HepG2 (cell line): ENCODE results near the gene SIGLEC10. TPM values are rescaled to one million over a fixed set of nuclear protein-coding genes. Genes with fewer than 3 reads are reported as not detected.

Source experiments
- ATF4 ChIP-seq, 2 experiments: fragments of 450-650 bp in 1 of 2; sonication (generic) in 1 of 2; formaldehyde crosslinking; IDR thresholded peaks; 2 replicates each; pipeline versions ENCODE4 v1.5.0 to v1.8.0; 2020 to 2022; ENCODE audit warnings: mild to moderate bottlenecking in 1 of 2, missing genetic modification reagents in 1 of 2
- CBX5 ChIP-seq: sonication (generic); formaldehyde crosslinking; IDR thresholded peaks from 2 replicates; pipeline ENCODE4 v1.4.0; 2020; ENCODE audit warnings: missing genetic modification reagents, borderline replicate concordance
- CCDC6 ChIP-seq: sonication (generic); formaldehyde crosslinking; IDR thresholded peaks from 2 replicates; pipeline ENCODE4 v1.8.1; 2022; ENCODE audit warnings: mild to moderate bottlenecking, missing genetic modification reagents, moderate library complexity
- HDAC2 ChIP-seq: sonication (generic); formaldehyde crosslinking; IDR thresholded peaks from 2 replicates; pipeline ENCODE4 v1.4.0; 2020; ENCODE audit warnings: missing genetic modification reagents
- HNF4A ChIP-seq: sonication (generic); formaldehyde crosslinking; IDR thresholded peaks from 2 replicates; pipeline ENCODE4 v1.4.0; 2020; ENCODE audit warnings: missing genetic modification reagents
- IRX3 ChIP-seq: sonication (generic); formaldehyde crosslinking; IDR thresholded peaks from 2 replicates; pipeline ENCODE4 v1.8.1; 2023; ENCODE audit warnings: mild to moderate bottlenecking, low read depth, missing genetic modification reagents, borderline replicate concordance
- JARID2 ChIP-seq: sonication (generic); formaldehyde crosslinking; IDR thresholded peaks from 2 replicates; pipeline ENCODE4 v1.8.1; 2023; ENCODE audit warnings: missing genetic modification reagents, inconsistent platforms; ENCODE audit not compliant: insufficient replicate concordance
- KDM1A ChIP-seq: IDR thresholded peaks from 2 replicates; pipeline ENCODE4 v1.6.1; 2016; ENCODE audit warnings: missing compliant biosample characterization
- RXRA ChIP-seq: sonication (generic); formaldehyde crosslinking; IDR thresholded peaks from 2 replicates; pipeline ENCODE4 v1.5.1; 2020; ENCODE audit warnings: missing genetic modification reagents
- SCMH1 ChIP-seq: sonication (generic); formaldehyde crosslinking; IDR thresholded peaks from 2 replicates; pipeline ENCODE4 v1.9.0; 2021; ENCODE audit warnings: missing genetic modification reagents, mild to moderate bottlenecking, borderline replicate concordance
- SKI ChIP-seq: fragments of 450-650 bp; IDR thresholded peaks from one replicate; pipeline ENCODE4 v1.6.1; 2018; ENCODE audit warnings: mild to moderate bottlenecking; ENCODE audit not compliant: partially characterized antibody
- SKIL ChIP-seq: sonication (generic); formaldehyde crosslinking; IDR thresholded peaks from 2 replicates; pipeline ENCODE4 v1.8.0; 2022; ENCODE audit warnings: missing genetic modification reagents, mild to moderate bottlenecking, moderate library complexity, borderline replicate concordance
- SP140L ChIP-seq: sonication (generic); formaldehyde crosslinking; IDR thresholded peaks from 2 replicates; pipeline ENCODE4 v1.4.0; 2020; ENCODE audit warnings: missing genetic modification reagents, borderline replicate concordance
- ZNF225 ChIP-seq: sonication (generic); formaldehyde crosslinking; IDR thresholded peaks from 2 replicates; pipeline ENCODE4 v1.4.0; 2020; ENCODE audit warnings: mild to moderate bottlenecking, missing genetic modification reagents
- ZNF33B ChIP-seq: sonication (generic); formaldehyde crosslinking; IDR thresholded peaks from 2 replicates; pipeline ENCODE4 v1.5.1; 2020; ENCODE audit warnings: mild to moderate bottlenecking, missing genetic modification reagents
- ZNF558 ChIP-seq: sonication (generic); formaldehyde crosslinking; IDR thresholded peaks from 2 replicates; pipeline ENCODE4 v1.9.0; 2022; ENCODE audit warnings: mild to moderate bottlenecking, missing genetic modification reagents, borderline replicate concordance
- ZNF577 ChIP-seq: sonication (generic); formaldehyde crosslinking; IDR thresholded peaks from 2 replicates; pipeline ENCODE4 v1.4.0; 2020; ENCODE audit warnings: mild to moderate bottlenecking, low read depth, missing genetic modification reagents, borderline replicate concordance
- ZNF619 ChIP-seq: sonication (generic); formaldehyde crosslinking; IDR thresholded peaks from 2 replicates; pipeline ENCODE4 v1.4.0; 2020; ENCODE audit warnings: mild to moderate bottlenecking, missing genetic modification reagents
- ZNF816 ChIP-seq: sonication (generic); formaldehyde crosslinking; IDR thresholded peaks from 2 replicates; pipeline ENCODE4 v1.8.0; 2022; ENCODE audit warnings: missing genetic modification reagents, mild to moderate bottlenecking, borderline replicate concordance
- polyA plus RNA-seq, 8 experiments: library from polyadenylated mRNA; depleted of rRNA in 3 of 8; stranded (reverse) in 7 of 8; unstranded in 1 of 8; fragments of >200 nt; fragmentation: Illumina TruSeq in 4 of 8; extraction: Trizol in 4 of 8; gene quantifications; 2 replicates each; pipeline versions ENCODE4 v1.2.1 to v1.2.3, GENCODE V29; 2011 to 2016; ENCODE audit warnings: low read depth in 4 of 8, missing spikeins in 1 of 8, mixed read lengths in 1 of 8; ENCODE audit not compliant: insufficient read depth in 1 of 8
- total RNA-seq, 5 experiments: library from RNA; depleted of rRNA; stranded (reverse); fragments of >200 nt; fragmentation: Illumina TruSeq; extraction: Trizol; gene quantifications; 2 replicates each; pipeline ENCODE4 v1.2.3, GENCODE V29; 2016; ENCODE audit warnings: low read depth in 1 of 5
- TF ChIP-seq, protein P1 (sequence below): sonication (generic); formaldehyde crosslinking; IDR thresholded peaks from 2 replicates; pipeline ENCODE4 v1.5.0; 2020; ENCODE audit warnings: missing genetic modification reagents
- TF ChIP-seq, protein P2 (sequence below): sonication (generic); formaldehyde crosslinking; IDR thresholded peaks from 2 replicates; pipeline ENCODE4 v1.5.0; 2020; ENCODE audit warnings: mild to moderate bottlenecking, missing genetic modification reagents
- TF ChIP-seq, protein P3 (sequence below): sonication (generic); formaldehyde crosslinking; conservative IDR thresholded peaks from 2 replicates; pipeline ENCODE4 v1.8.0; 2022; ENCODE audit warnings: mild to moderate bottlenecking, moderate library complexity, missing genetic modification reagents

Gene SIGLEC10
- total and polyA plus RNA-seq, 2 of the 13 experiments (the other 11 are each of a cell fraction or from before 2014, with no cell fraction given), result not detected

GRCh38 chr19:51422053-51422448, 4.6 kb upstream of the SIGLEC10 start (continued):
- TF ChIP-seq SKIL (CRISPR knock-in tag) (peak; percentile 30; the same call in 1 of the 2 replicates), KDM1A (CRISPR knock-in tag) (no peak), IRX3 (CRISPR knock-in tag) (peak; percentile 86; the same call in 1 of the 2 replicates), ZNF225 (peak; percentile 98), ZNF33B (CRISPR knock-in tag) (peak; percentile 84), ZNF558 (CRISPR knock-in tag) (peak; percentile 99; the same call in 1 of the 2 replicates), CCDC6 (peak; percentile 98), ZNF816 (CRISPR knock-in tag) (no peak), SKI (no peak), SCMH1 (CRISPR knock-in tag) (no peak), ATF4 (CRISPR knock-in tag; IDR thresholded peaks at IDR 0.05) (peak in 1 of 2 experiments; percentile 57; a peak in 1 of 4 replicates), JARID2 (CRISPR knock-in tag) (peak; percentile 99), SP140L (CRISPR knock-in tag) (peak; percentile 99), RXRA (CRISPR knock-in tag) (peak; percentile 70; the same call in 1 of the 2 replicates), ZNF577 (CRISPR knock-in tag) (peak; percentile 86; the same call in 1 of the 2 replicates), CBX5 (CRISPR knock-in tag) (peak; percentile 93), HDAC2 (CRISPR knock-in tag) (peak; percentile 95), HNF4A (CRISPR knock-in tag) (peak; percentile 25; the same call in 1 of the 2 replicates), ZNF619 (CRISPR knock-in tag) (peak; percentile 92; the same call in 1 of the 2 replicates)
- TF ChIP-seq, protein P1, sequence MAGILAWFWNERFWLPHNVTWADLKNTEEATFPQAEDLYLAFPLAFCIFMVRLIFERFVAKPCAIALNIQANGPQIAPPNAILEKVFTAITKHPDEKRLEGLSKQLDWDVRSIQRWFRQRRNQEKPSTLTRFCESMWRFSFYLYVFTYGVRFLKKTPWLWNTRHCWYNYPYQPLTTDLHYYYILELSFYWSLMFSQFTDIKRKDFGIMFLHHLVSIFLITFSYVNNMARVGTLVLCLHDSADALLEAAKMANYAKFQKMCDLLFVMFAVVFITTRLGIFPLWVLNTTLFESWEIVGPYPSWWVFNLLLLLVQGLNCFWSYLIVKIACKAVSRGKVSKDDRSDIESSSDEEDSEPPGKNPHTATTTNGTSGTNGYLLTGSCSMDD, result peak; percentile 87; the same call in 1 of the 2 replicates
- TF ChIP-seq, protein P2, sequence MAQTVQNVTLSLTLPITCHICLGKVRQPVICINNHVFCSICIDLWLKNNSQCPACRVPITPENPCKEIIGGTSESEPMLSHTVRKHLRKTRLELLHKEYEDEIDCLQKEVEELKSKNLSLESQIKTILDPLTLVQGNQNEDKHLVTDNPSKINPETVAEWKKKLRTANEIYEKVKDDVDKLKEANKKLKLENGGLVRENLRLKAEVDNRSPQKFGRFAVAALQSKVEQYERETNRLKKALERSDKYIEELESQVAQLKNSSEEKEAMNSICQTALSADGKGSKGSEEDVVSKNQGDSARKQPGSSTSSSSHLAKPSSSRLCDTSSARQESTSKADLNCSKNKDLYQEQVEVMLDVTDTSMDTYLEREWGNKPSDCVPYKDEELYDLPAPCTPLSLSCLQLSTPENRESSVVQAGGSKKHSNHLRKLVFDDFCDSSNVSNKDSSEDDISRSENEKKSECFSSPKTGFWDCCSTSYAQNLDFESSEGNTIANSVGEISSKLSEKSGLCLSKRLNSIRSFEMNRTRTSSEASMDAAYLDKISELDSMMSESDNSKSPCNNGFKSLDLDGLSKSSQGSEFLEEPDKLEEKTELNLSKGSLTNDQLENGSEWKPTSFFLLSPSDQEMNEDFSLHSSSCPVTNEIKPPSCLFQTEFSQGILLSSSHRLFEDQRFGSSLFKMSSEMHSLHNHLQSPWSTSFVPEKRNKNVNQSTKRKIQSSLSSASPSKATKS (CRISPR knock-in tag), result peak; percentile 48; the same call in 1 of the 2 replicates
- TF ChIP-seq, protein P3, sequence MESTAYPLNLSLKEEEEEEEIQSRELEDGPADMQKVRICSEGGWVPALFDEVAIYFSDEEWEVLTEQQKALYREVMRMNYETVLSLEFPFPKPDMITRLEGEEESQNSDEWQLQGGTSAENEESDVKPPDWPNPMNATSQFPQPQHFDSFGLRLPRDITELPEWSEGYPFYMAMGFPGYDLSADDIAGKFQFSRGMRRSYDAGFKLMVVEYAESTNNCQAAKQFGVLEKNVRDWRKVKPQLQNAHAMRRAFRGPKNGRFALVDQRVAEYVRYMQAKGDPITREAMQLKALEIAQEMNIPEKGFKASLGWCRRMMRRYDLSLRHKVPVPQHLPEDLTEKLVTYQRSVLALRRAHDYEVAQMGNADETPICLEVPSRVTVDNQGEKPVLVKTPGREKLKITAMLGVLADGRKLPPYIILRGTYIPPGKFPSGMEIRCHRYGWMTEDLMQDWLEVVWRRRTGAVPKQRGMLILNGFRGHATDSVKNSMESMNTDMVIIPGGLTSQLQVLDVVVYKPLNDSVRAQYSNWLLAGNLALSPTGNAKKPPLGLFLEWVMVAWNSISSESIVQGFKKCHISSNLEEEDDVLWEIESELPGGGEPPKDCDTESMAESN (CRISPR knock-in tag), result peak; percentile 97
